Esophagus muscularis mucosa (tissue), 3 donors: ENCODE measurements around the gene IGSF5.

Experiments used
- CTCF ChIP-seq, 3 experiments: fragments of 200-600 bp in 2 of 3; fragments of 450-650 bp in 1 of 3; sonication (generic) in 2 of 3; IDR thresholded peaks; one replicate each; pipeline ENCODE4 v1.5.1; 2017 to 2019; ENCODE audit warnings: antibody characterized with exemption in 3 of 3, mild to moderate bottlenecking in 2 of 3, moderate library complexity in 1 of 3
- POLR2A ChIP-seq: fragments of 450-650 bp; IDR thresholded peaks from one replicate; pipeline ENCODE4 v1.6.1; 2017; ENCODE audit warnings: antibody characterized with exemption, moderate library complexity, mild to moderate bottlenecking, low read depth
- POLR2AphosphoS5 ChIP-seq, 2 donors: sonication (generic); formaldehyde crosslinking; IDR thresholded peaks; one replicate each; pipeline ENCODE4 v1.6.1; 2017; ENCODE audit warnings: antibody characterized with exemption in 2 of 2

- TF ChIP-seq CTCF (IDR thresholded peaks at IDR 0.05) = no peak
- TF ChIP-seq POLR2A = no peak
- TF ChIP-seq POLR2AphosphoS5 (IDR thresholded peaks at IDR 0.05) = no peak
These were observed 92.9 kb downstream of the IGSF5 start for GRCh38 chr21:39837861-39838359.
